GM18861 (cell line): ENCODE results near the gene CNTNAP5.
A peak's percentile ranks its signal among the peaks of the same experiment; 100 is the strongest.

ENCODE experiments used
- ATAC-seq: cut with Tn5 transposase; IDR thresholded peaks from one replicate; pipeline ENCODE4 v1.9.1; 2021; ENCODE audit not compliant: unreplicated experiment

The CNTNAP5 gene

DNA sequence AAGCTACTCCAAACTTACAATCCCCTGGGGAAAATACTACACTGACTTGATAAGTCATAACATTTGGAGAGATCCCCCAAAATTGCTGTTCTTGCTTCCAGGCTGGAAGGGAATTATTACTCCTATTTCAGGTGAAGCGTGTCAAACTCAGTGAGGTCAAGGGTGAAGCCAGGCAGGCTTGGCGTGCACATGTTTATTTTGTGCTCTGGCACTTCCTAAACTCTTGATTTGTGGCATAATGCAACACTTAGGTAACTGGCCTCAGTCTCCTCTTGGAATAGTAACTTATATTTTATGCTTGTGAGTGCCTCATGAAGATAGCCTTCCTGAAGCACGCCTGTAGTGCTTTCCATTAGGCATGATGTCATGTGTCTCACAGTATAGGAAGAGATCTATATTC lies 751.2 kb downstream of the CNTNAP5 start:
- no peak for ATAC-seq

DNA sequence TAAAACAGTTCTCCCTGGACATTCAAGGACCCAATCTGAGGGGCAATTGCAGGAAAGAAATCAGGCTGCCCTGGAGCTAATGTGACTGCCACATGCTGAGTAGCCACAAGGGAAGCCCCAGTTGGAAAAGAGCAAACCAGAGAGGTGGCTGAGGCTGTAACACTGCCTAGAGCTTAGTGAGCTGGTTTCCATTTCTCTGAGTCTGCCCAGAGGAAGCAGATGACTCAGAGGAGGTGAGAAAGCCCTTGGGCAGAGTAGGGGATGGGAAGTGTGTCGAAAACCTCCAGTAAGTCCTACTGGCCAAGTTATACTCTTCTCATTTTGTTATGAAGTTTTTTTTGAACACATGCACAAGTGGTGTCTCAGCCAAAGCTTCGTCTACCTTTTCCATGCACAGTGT lies 753.0 kb downstream of the CNTNAP5 start:
- no peak for ATAC-seq

DNA sequence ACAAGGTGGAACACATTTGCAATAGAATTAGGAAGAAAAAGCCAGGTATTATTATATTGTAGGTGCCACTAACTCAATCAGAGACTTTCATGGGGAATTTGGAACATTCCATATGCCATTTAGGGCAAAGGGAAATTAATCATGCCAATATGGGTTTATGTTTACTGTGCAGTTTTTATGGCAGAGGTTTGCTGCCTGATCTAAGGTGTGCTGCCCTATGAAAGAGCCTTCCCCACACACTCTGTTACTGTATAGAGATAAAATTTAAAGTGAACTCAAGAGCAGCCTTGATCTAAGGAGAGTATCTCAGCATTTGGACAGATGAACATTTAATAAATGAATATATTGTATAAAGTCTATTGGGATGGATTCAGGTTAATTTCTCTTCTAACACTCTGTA lies 771.6 kb downstream of the CNTNAP5 start:
- ATAC-seq: no peak

DNA sequence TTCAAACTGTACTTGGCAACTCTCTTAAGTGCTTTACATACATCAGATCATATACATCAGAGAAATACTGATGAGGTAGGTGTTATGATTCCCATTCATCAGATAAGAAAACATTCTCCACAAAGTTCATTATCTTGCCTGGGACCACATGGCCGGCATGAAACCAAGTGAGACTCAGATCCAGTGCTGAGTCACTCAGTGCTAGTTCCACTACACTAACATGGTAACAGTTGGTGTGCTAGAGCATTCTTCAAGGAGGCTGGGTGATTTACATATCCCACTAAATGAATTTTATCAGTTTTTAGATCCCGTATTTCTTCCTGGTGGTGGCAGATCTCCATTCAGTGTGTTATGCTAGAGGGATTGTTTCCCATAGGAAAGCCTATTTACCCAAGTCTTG lies 772.0 kb downstream of the CNTNAP5 start:
- ATAC-seq: no peak

DNA sequence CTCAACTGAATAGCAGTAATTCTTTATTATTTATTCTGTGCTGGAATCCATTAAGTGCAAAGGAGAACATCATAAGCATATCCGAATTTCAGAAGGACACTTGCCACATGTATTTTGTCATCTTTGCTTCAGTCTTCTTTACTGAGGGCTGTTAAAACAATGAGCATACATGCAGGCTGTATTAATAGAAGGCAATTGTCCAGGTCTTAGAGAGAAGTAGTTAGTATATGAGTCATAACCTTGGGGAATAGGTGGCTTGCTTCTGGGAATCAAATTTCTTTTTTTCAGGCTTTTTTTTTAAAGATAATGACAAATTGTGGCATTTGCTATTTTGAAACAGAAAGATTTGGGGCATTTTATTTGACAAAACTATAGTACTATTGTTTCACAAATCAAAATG lies 773.5 kb downstream of the CNTNAP5 start:
- ATAC-seq: no peak

DNA sequence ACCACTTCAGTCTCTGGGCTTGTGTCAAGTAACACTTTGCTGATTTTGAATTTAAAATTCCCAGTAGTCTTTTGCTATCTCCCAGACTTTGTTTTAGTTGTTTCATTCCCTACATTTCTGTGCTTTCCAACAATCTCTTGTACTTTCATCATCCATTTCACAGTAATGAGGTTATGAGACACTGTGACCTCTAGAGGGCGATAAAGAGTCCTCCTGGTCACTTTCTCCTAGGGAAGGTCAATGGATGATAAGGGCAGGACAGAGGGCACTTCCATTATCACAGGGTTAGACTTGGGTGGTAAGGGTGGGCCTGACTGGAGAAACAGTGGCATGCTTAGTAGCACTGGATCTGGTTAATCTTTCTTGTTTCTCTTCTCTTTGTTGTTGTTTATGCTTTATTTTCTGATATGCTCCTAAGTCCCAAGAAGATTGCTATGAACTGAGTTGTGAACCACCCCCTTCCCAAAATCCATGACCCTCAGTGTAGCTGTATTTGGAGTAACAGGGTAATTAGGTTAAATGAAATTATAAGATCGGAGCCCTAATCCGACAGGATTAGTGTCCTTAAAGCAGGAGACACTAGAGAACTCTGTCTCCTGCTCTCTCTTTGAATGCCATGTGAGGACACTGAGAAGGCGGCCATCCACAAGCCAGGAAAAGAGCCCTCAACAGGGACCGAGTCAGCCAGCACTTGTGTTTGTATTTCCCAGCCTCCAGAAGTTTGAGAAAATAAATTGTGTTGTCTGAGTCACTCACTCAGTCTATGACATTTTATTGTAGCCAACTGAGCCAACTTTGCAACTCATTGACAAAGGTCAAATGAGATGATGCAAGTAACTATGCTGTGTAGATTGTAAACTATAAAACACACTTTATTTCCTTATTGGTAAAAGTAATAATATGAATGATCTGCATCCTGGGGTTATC lies 779.2 kb downstream of the CNTNAP5 start:
- ATAC-seq: peak; percentile 63

DNA sequence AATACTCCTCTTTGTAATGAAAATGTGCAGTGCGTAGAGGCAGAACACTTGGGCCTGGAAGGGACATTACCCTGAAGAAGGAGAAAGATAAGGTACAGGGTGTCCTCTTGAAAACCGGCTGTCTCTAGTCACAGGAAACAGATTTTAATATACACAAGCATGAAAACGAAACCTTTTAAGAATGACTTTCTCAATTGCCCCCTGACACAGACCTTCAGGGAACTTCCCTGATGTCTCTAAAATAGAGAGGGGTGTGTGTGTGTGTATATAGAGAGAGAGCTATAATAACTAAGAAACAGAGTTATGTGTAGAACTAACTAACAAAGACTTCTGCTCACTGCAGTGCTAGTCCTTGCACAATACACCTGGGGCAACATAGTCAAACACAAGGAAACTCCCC lies 780.0 kb downstream of the CNTNAP5 start:
- peak; percentile 83 for ATAC-seq

DNA sequence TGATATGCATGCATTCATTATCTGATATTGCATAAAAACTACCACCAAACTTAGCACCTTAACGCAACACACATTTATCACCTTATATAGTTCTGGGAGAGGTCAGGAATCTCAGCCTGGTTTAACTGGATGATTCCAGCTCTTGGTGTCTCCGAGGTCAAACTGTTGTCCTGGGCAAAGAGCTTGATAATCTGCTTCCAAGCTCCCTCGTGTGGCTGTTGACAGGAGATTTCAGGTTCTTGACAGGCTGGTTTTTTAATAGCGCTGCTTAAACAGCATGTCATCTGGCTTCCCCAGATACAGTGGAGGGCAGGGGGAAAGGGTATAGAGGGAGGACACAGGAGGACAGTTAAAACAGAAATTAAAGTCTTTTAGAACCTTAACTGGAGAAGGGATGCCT lies 785.0 kb downstream of the CNTNAP5 start:
- no peak for ATAC-seq

DNA sequence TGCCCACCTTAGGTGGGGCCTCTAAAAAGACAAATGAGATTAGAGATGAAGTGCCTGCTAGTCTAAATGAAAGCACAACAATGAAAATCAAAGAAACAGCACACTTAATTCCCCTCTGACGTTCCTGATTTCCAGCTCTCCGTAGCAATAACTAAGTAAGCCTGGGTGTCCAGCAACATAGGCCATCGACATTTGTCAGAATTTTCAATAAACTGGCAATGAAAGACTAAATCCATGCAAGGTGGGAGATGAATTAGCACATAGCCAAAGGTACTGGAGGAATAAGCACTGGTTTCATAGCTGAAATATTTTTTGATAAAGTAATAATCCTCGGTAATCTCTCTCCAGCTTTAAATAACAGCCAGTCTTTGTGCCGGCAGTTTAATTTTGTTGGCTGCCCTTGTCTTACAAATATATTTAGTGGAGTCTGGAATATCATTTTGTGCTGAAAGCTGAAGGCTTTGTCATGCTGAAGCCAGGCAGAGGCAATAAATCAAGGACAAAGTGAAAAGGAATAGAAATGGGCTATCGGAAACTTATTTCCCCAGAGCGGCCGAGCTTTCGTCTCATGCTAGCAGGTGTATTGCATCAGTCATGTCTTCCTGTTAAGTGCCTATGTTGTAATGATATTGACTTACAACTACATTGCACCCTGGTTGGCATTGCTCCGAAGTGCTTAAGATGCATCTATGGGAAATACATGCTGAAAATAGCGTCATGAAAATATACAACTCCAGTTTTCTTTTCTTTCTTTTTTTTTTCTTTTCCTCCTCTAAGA lies 790.1 kb downstream of the CNTNAP5 start:
- no peak for ATAC-seq

DNA sequence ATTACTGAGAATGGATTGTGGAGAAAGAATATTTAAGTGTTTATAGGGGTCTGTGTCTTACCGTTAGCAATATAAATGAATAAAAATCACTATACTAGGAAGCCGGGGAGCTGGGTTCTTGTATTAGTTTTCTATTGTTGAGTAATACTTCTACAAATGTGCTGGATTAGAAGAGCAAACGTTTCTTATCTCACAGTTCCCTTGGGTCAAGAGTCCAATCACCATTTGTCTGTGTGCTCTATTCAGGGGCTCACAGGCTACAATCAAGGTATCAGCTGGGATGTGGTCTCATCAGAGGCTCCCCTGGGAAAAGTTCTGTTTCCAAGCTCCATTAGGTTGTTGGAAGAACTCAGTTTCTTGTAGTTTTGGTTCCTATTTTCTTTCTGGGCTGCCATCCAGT lies 790.9 kb downstream of the CNTNAP5 start:
- ATAC-seq: no peak

DNA sequence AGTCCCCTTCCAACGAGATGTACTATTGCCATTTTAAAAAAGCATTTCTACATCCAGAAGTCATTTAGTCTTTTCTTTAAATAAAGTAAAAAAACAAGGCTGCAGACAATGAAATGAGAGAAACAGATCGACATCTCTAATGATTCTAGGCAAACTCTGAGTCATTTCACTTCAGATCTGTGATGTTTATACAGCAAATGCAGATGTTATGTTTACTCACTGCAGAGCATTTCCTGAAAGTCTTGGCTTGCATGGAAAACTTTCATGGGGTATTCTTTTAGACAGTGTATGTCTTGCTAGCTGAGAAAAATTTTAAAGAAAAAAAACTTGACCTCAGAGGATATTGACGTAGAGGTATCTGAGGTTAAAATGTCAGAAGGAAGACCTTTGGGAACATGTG lies 797.4 kb downstream of the CNTNAP5 start:
- no peak for ATAC-seq

DNA sequence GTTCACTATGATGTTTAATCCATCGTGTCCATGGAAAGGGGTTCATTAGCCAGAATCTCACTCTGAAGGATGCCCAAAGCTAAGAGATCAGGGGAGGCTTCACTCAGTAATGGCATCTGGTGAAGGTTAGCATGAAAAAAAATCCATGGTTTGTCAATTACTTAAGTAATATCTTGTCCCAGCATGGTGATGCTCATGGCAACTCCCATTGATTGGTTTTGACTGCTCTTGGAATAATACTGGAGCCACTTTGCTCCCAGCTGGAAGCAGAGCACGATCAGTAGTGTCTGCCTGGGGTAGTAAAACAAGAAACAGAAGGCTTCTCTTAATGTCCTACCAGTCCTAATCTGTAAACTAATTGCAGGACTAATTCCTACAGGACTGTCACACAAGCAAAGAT lies 799.4 kb downstream of the CNTNAP5 start:
- ATAC-seq: no peak

DNA sequence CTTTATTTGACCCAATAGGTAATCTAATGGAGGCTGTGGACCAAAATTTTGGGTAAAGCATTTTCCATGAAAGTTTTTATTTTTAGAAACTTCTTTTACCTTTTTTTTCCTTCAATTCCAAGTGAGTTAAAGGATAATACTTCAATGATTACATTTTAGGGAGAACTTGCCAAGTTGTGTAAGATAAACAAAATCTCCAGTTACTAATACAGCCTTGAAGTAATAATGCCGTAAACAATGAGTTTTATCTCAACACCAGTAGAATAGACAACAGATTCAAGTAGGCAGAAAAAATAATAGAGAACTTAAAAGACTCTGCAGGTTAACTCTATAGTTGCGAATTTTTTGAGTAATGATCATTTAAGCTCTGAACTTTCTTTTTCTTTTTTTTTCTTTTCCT lies 807.4 kb downstream of the CNTNAP5 start:
- ATAC-seq: no peak

DNA sequence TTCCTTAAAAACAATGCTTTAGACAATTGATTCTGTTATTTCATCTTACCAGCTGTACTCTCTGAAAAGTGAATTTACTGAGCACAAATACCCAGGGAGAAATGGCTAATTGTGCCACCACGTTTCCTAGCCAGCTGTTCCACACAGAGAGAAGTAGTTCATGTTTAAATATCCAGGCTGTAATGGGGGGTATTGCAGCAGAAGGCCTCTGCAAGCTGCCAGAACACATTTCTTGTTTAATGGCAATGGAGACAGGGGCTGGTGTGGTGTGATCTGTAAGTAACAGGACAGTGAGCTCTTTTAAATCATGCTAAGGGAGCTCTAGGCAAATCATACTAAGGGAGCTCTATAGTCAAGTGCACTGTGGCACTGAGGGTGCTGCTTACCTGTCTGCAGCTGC lies 809.2 kb downstream of the CNTNAP5 start:
- no peak for ATAC-seq

DNA sequence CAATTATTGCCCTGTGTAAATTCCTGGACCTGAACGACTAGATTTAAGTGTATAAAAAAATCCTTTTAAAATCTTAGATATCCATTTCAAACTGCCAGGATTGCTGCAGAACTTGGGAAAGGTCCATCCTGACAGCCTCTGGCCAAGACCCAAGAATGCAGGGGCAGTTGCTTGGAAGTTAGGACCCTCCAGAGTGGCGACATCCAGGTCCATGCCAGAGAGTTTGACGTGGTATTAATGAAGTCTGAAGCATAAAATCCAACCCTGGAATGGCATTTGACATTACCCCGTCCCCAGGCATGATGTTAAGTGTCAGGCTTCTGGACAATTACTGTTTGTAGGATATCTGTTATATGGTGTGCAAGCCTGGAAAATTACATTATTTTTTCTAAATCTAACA lies 810.2 kb downstream of the CNTNAP5 start:
- no peak for ATAC-seq

DNA sequence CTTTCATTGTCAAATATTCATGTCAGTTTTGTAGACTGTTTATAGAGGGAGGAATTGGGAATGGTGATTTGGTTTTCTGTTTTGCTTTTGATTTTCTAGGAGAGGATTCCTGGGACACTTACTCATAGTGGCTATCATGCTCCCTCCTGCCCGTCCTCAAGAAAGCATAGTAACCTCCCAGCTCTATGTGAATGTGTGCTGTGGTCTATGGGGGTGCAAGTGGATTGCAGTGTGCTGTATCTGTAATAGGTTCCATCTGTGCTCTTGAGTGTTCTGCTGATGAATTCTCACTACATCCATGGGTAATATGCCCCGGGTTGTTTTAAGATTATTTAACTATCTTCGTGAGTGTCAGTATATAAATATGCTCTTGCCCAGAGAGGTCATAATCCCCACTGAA lies 811.3 kb downstream of the CNTNAP5 start:
- no peak for ATAC-seq

DNA sequence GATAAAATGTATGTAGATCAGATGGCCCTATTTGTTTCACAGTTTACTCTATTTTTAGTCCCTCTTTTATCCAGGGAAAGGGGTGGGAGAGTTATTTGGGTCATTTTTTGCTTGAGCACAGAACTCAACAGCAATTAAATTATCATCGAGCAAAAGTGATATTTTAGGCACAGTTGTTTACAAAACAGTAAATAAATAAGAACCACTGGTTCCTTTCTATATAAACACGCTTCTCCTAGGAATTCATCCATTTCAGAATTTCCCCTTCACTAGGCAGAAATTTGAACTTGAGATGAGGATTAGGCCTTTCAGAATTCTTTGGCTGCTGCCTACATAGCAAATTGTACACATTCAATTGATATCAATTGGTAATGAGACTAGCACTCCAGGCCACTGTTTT lies 812.4 kb downstream of the CNTNAP5 start:
- ATAC-seq: no peak

DNA sequence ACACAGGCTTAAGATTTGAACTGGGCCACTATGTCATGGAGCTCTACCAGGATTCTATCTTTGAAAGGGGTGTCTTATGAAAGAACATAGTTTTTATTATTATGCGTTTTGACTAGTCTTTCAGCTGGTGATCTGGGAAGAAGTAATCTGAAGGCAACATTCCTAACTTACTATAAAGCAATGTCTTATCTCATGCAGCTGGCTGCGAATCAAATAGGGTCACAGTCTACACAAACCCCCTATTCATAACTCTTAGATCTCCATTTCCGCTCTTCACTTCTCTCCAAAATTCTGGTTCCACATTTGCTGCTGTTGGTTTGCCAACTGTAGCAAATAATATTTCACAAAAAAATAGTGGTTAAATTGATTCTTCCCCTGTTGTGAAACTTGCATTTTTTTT lies 813.3 kb downstream of the CNTNAP5 start:
- ATAC-seq: no peak

DNA sequence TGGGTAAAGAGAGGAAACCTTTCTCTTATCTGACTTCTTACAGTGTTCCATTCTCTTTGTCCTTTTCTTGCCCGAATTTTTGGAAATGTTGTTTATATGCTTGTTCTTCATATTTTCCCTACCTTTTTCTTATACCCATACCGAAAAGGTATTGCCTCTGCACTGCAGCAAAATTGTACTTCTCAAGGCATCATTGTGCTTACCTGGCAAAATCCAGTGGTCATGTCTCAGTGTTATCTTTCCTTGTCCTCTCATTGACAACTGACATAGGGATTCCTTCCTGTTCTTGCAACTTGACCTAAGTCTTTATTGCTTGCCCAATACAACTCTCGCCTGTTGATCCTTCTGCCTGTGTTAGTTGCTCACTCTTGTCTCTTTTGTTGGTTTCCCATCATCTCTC lies 842.2 kb downstream of the CNTNAP5 start:
- ATAC-seq: no peak

DNA sequence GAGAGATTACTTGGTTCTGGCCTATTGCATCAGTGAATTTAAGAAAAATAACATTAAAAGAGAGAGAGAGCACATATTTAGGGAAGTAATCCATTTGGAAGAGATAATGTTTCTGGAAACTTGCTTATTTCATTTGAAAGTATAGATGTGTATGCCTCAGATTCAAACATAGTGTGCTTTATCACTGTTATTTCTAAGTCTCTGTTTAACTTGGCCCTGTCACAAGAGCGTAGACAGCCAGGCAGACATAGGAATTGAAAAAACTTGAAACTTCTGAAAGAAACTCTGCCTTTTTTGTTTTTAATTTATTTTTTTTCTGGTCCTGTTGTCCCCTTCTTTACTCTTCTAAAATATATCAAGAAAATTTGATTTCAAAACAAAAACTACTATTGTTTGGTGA lies 849.1 kb downstream of the CNTNAP5 start:
- ATAC-seq: no peak

DNA sequence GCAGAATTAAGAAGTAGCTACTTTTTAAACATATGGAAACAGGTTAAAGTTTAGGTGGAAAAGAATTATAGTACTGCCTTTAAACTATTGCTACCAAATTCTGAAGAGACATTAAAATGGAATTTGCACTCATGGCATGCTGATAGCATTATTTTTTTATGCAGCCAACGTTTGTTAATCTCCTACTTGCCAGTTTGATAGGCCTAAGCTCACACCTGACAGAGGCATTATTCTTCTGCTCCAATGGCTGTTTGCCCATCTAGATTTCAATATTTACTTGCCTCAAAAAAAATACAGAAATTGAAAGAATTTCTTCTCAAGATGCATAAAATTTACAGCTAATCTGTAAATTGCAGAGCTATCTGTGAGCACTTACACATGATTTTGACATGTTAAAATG lies 849.6 kb downstream of the CNTNAP5 start:
- ATAC-seq: no peak

DNA sequence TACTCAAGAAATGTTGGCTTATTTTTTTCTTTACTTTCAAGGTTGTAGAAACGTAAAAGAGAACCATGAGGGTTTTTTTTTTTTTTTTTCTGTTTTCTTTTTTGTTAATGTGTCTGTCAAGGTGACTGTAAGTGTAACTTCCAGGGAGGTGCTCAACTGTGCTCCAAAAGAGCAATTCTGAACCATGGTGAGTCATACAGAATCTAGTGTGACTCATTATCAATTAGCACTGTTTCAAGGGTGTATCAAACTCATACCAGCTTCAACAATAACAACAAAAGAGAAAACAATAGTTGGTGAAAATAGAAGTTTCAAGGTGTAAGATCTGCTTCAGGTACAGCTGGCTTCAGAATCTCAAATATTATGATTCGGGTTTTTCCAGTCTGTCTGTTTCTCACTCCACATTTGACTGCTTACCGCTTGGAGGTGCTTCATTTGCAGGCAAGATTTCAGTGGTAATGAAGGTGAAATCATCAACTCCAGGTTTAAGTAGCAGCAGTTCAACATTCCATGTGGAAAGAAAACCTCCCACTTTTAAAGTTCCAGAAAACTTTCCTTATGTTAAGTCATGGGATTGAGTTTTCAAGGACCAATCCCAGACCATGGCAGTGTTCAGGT lies 850.6 kb downstream of the CNTNAP5 start:
- ATAC-seq: no peak
